Measurements from ENCODE around the gene HOXD4.

- TF ChIP-seq CTCF (tag by site-specific recombination; IDR thresholded peaks at IDR 0.05): no peak
- no peak for TF ChIP-seq ZNF404 (tag by site-specific recombination; IDR thresholded peaks at IDR 0.05)
- TF ChIP-seq ZNF10 (tag by site-specific recombination; IDR thresholded peaks at IDR 0.05): no peak
- TF ChIP-seq ZNF24 (tag by site-specific recombination; IDR thresholded peaks at IDR 0.05): no peak
- TF ChIP-seq, protein P1, sequence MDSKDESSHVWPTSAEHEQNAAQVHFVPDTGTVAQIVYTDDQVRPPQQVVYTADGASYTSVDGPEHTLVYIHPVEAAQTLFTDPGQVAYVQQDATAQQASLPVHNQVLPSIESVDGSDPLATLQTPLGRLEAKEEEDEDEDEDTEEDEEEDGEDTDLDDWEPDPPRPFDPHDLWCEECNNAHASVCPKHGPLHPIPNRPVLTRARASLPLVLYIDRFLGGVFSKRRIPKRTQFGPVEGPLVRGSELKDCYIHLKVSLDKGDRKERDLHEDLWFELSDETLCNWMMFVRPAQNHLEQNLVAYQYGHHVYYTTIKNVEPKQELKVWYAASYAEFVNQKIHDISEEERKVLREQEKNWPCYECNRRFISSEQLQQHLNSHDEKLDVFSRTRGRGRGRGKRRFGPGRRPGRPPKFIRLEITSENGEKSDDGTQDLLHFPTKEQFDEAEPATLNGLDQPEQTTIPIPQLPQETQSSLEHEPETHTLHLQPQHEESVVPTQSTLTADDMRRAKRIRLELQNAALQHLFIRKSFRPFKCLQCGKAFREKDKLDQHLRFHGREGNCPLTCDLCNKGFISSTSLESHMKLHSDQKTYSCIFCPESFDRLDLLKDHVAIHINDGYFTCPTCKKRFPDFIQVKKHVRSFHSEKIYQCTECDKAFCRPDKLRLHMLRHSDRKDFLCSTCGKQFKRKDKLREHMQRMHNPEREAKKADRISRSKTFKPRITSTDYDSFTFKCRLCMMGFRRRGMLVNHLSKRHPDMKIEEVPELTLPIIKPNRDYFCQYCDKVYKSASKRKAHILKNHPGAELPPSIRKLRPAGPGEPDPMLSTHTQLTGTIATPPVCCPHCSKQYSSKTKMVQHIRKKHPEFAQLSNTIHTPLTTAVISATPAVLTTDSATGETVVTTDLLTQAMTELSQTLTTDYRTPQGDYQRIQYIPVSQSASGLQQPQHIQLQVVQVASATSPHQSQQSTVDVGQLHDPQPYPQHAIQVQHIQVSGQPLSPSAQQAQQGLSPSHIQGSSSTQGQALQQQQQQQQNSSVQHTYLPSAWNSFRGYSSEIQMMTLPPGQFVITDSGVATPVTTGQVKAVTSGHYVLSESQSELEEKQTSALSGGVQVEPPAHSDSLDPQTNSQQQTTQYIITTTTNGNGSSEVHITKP (tag by site-specific recombination; IDR thresholded peaks at IDR 0.05): no peak
- no peak for TF ChIP-seq ZNF768 (tag by site-specific recombination; IDR thresholded peaks at IDR 0.05)
Observed at GRCh38 chr2:176147800-176148496, 3.4 kb upstream of the HOXD4 start.
